Measurements from ENCODE around the gene ARHGEF17.

- no peak for TF ChIP-seq CEBPB (IDR thresholded peaks at IDR 0.05)
- no peak for TF ChIP-seq POLR2A (IDR thresholded peaks at IDR 0.05; ENCODE audit: low read length)
- no peak for TF ChIP-seq HDAC2 (IDR thresholded peaks at IDR 0.05)
- TF ChIP-seq CTCF (IDR thresholded peaks at IDR 0.05), result no peak
- no peak for TF ChIP-seq KDM1A (IDR thresholded peaks at IDR 0.05; ENCODE audit: low read depth)
- TF ChIP-seq BHLHE40 (IDR thresholded peaks at IDR 0.05; ENCODE audit: low read depth, low read length), result no peak
- TF ChIP-seq RFX5 (IDR thresholded peaks at IDR 0.05), result no peak
- no peak for TF ChIP-seq EP300 (IDR thresholded peaks at IDR 0.05)
- no peak for TF ChIP-seq REST (IDR thresholded peaks at IDR 0.05)
- no peak for TF ChIP-seq CHD2 (IDR thresholded peaks at IDR 0.05; ENCODE audit: low read length, partially characterized antibody)
- no peak for TF ChIP-seq CBX8 (IDR thresholded peaks at IDR 0.05)
- TF ChIP-seq NR3C1 (IDR thresholded peaks at IDR 0.05), result no peak
- no peak for TF ChIP-seq NFE2L2 (conservative IDR thresholded peaks at IDR 0.05; ENCODE audit: low read length)
- TF ChIP-seq JUNB (IDR thresholded peaks at IDR 0.05), result no peak
Observed at GRCh38 chr11:73277467-73277866, 30.6 kb upstream of the ARHGEF17 start.

Data from A549 (cell line).